ENCODE results near the gene ERMARD. TPM values are rescaled to one million over a fixed set of nuclear protein-coding genes. Genes with fewer than 3 reads are reported as not detected.

The ERMARD gene
- total RNA-seq, 4 donors from 2014 or later: 9.0 to 18.9 (median 11.2) TPM

DNA sequence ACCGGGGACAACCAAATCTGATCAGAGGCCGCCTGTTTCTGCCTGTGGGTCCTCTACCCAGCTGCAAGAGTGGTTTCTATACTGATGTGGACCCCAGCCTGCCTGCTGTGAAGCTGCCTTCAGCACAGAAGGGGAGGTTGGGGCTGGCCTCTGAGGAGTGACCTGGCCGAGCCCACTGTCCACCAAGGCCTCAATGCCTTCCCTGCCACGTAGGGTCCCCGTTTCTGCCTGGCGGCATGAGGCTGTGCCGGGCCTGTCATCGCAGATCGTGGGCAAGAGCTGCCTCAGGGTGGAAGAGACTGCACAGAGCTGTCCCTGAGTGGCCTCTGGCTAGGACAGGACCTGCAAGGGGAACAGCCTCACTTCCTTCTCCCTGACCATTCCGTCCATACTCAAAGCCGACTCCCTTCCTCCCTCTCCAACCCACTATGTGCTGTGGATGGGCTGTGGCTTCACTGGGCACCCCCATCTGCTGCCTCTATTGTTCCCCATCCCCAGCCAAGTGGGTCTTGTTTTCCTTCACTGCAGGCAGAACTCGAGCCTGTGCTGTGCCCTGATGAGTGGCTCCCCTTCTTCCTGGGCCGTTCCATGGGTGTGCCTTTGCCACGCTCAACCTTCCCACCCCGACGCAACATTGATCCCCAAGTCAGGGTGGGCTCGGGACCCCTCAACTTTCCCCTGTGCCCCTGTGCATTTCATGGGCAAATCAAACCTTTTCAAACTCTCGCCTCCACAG lies 60.3 kb downstream of the ERMARD start:
- Histone ChIP-seq H3K27ac (no peak overlapping the region), H3K4me1 (no peaks in the 10 kb centered on the region), H3K4me3 (no peak overlapping the region), H3K27me3 (no peaks in the 10 kb centered on the region), H3K9me3 (no peaks in the 10 kb centered on the region), H3K36me3 (no peaks in the 10 kb centered on the region)
- DNase-seq (no peak), ATAC-seq (no peak)
- intact Hi-C loops (cut with DNase I; ENCODE audit: low total_unique reads) (no loop called here), in situ Hi-C loops (cut with MboI; ENCODE audit: low sequenced_read_pairs in 4 of 4) (no loop called here)
- TF ChIP-seq POLR2A (IDR thresholded peaks at IDR 0.05): no peak
- TF ChIP-seq, protein P1, sequence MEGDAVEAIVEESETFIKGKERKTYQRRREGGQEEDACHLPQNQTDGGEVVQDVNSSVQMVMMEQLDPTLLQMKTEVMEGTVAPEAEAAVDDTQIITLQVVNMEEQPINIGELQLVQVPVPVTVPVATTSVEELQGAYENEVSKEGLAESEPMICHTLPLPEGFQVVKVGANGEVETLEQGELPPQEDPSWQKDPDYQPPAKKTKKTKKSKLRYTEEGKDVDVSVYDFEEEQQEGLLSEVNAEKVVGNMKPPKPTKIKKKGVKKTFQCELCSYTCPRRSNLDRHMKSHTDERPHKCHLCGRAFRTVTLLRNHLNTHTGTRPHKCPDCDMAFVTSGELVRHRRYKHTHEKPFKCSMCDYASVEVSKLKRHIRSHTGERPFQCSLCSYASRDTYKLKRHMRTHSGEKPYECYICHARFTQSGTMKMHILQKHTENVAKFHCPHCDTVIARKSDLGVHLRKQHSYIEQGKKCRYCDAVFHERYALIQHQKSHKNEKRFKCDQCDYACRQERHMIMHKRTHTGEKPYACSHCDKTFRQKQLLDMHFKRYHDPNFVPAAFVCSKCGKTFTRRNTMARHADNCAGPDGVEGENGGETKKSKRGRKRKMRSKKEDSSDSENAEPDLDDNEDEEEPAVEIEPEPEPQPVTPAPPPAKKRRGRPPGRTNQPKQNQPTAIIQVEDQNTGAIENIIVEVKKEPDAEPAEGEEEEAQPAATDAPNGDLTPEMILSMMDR (IDR thresholded peaks at IDR 0.05 in 4 of 5, conservative IDR thresholded peaks at IDR 0.05 in 1 of 5): no peak

DNA sequence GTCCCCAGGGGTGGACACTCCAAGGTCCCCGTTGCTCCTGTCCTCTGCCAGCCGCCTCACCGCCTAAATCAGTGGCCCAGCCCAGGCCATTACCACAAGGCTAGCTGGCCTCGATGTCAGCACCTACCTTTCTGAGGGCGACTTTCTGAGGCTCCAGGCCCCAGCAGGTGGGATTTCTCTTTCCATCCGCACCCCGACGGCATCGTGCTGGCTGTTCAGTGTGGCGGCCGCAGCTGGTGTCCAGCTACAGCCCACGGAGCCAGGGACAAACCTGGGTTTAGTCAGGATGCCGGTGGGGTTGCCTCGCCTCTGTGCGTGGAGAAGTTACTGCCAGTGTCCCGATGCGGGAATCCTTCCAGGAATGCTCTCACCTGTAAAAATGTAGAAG lies 60.8 kb downstream of the ERMARD start:
- H3K36me3 ChIP-seq: no peaks in the 10 kb centered on the region
- ATAC-seq (no peak), DNase-seq (no peak)
- no peaks in the 10 kb centered on the region for H3K27me3 ChIP-seq
- TF ChIP-seq, protein P1 (IDR thresholded peaks at IDR 0.05 in 4 of 5, conservative IDR thresholded peaks at IDR 0.05 in 1 of 5): no peak
- TF ChIP-seq POLR2A (IDR thresholded peaks at IDR 0.05): no peak
- H3K27ac ChIP-seq: no peak overlapping the region
- H3K4me1 ChIP-seq: no peaks in the 10 kb centered on the region
- in situ Hi-C loops (cut with MboI; ENCODE audit: low sequenced_read_pairs in 4 of 4) (no loop called here), intact Hi-C loops (cut with DNase I; ENCODE audit: low total_unique reads) (no loop called here)
- H3K9me3 ChIP-seq: no peaks in the 10 kb centered on the region
- no peak overlapping the region for H3K4me3 ChIP-seq

DNA sequence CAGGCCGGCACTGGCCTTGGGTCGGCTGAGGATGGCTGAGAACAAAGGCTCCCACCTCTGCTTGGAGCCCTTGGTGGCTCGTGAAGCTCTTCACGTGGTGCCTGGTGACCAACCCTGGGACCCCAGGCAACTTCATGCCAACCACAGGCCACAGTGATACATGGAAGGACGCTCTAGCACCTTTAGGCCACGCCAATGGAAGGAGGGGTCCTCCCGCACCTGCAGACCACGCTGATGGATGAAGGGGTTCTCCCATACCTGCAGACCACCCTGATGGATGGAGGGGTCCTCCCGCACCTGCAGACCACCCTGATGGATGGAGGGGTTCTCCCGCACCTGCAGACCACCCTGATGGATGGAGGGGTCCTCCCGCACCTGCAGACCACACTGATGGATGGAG lies 62.5 kb downstream of the ERMARD start:
- DNase-seq (no peak), ATAC-seq (no peak)
- Histone ChIP-seq H3K4me1 (no peaks in the 10 kb centered on the region), H3K4me3 (no peak overlapping the region), H3K9me3 (no peaks in the 10 kb centered on the region), H3K36me3 (no peaks in the 10 kb centered on the region), H3K27ac (no peak overlapping the region), H3K27me3 (no peaks in the 10 kb centered on the region)
- intact Hi-C loops (cut with DNase I; ENCODE audit: low total_unique reads): no loop called here
- in situ Hi-C loops (cut with MboI; ENCODE audit: low sequenced_read_pairs in 4 of 4): no loop called here
- TF ChIP-seq, protein P1 (IDR thresholded peaks at IDR 0.05 in 4 of 5, conservative IDR thresholded peaks at IDR 0.05 in 1 of 5): no peak
- TF ChIP-seq POLR2A (IDR thresholded peaks at IDR 0.05): no peak

DNA sequence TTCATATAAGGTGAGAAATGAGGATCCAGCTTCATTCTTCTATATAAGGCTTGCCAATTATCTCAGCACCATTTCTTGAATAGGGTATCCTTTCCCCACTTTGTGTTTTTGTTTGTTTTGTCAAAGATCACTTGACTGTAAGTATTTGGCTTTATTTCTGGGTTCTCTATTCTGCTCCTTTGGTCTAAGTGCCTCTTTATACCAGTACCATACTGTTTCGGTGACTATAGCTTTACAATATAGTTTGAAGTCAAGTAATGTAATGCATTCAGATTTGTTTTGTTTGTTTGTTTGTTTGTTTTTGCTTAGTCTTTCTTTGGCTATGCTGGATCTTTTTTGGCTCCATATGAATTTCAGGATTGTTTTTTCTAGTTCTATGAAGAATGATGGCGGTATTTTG lies 64.6 kb downstream of the ERMARD start:
- H3K9me3 ChIP-seq: no peaks in the 10 kb centered on the region
- H3K4me3 ChIP-seq: no peak overlapping the region
- H3K27me3 ChIP-seq: no peaks in the 10 kb centered on the region
- in situ Hi-C loops (cut with MboI; ENCODE audit: low sequenced_read_pairs in 4 of 4) (no loop called here), intact Hi-C loops (cut with DNase I; ENCODE audit: low total_unique reads) (no loop called here)
- ATAC-seq (no peak), DNase-seq (no peak)
- no peaks in the 10 kb centered on the region for H3K36me3 ChIP-seq
- TF ChIP-seq, protein P1 (IDR thresholded peaks at IDR 0.05 in 4 of 5, conservative IDR thresholded peaks at IDR 0.05 in 1 of 5): no peak
- no peak for TF ChIP-seq POLR2A (IDR thresholded peaks at IDR 0.05)
- H3K4me1 ChIP-seq: no peaks in the 10 kb centered on the region
- H3K27ac ChIP-seq: no peak overlapping the region

DNA sequence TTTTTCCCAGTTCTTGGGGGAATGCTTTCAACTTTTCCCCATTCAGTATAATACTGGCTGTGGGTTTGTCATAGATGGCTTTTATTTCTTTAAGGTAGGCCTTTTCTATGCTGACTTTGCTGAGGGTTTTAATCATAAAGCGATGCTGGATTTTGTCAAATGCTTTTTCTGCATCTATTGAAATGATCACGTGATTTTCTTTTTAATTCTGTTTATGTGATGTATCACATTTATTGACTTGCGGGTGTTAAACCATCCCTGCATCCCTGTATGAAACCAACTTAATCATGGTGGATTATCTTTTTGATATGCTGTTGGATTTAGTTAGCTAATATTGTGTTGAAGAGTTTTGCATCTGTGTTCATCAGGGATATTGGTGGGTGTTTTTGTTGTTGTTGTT lies 65.6 kb downstream of the ERMARD start:
- Histone ChIP-seq H3K36me3 (no peaks in the 10 kb centered on the region), H3K27ac (no peak overlapping the region), H3K4me1 (no peaks in the 10 kb centered on the region), H3K4me3 (no peak overlapping the region), H3K9me3 (no peaks in the 10 kb centered on the region), H3K27me3 (no peaks in the 10 kb centered on the region)
- no peak for TF ChIP-seq POLR2A (IDR thresholded peaks at IDR 0.05)
- TF ChIP-seq, protein P1 (IDR thresholded peaks at IDR 0.05 in 4 of 5, conservative IDR thresholded peaks at IDR 0.05 in 1 of 5): no peak
- in situ Hi-C loops (cut with MboI; ENCODE audit: low sequenced_read_pairs in 4 of 4): no loop called here
- DNase-seq (no peak), ATAC-seq (no peak)
- intact Hi-C loops (cut with DNase I; ENCODE audit: low total_unique reads): no loop called here

All from gastrocnemius medialis (tissue), 4 donors.